SH-SY5Y (cell line): Measurements from ENCODE around the gene MDGA2.

ENCODE experiments used
- GATA2 ChIP-seq: IDR thresholded peaks from 2 replicates; pipeline ENCODE4 v1.6.1; 2011; ENCODE audit warnings: mild to moderate bottlenecking, low read depth, low read length
- GATA3 ChIP-seq: IDR thresholded peaks from 2 replicates; pipeline ENCODE4 v1.6.1; 2011; ENCODE audit warnings: low read depth, mild to moderate bottlenecking, low read length, moderate library complexity

Gene MDGA2

DNA sequence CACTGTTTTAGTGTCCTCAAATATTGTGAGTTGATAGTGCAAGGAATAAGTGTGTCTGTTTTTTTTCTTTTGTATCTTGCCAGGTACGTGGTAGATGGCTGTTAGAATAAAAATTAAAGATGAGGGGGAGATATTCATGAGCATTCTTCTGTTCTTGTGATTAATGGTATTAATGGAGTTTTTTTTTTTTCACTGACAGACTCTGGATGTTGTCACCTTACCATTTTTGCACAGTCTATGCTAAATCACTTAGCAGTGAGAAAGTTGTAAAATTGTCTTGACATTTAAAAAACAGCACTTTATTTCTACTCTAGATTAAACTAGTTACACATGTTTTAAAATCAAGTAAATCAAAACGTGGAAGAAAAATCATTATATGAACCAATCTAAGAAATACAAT, 204.3 kb downstream of the MDGA2 start:
- no peak for TF ChIP-seq GATA3
- no peak for TF ChIP-seq GATA2

DNA sequence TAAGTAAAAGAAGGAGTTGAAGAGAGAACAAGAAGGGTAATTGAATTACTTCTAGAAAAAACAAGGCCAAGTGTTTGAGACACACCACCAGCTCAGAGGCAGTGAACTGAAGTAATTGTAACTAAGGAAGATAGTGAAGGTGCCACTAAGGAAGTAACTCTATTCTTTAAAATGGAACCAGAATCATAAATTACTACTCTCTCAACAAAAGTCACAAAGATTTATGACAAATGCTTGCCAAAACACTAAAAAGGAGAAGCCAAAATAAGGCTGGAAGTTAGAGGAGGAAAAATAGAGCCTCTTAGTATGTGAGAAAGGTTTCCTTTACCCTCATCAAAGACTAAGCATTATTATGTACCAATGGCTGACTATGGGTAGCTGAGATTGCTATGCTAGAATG, 208.5 kb downstream of the MDGA2 start:
- TF ChIP-seq GATA2, result no peak
- no peak for TF ChIP-seq GATA3

DNA sequence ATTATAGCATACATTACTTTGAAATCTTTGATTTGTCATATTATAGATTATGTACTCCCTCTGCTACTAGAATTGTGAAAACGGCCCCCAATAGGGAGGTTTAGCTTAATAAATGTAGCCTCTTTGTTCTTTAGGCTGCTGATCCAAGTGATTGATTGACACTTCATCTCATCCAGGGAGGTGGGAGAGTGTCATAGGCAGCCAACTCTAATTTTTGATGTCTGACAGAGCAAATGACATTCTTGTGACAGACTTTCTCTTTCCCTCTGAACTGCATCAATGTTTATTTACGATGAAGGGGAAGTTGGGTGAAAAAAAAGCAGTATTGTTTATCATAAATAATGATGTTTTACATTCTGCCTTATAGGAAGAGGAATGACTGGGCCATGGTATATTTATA, 221.4 kb downstream of the MDGA2 start:
- TF ChIP-seq GATA2, result no peak
- no peak for TF ChIP-seq GATA3

DNA sequence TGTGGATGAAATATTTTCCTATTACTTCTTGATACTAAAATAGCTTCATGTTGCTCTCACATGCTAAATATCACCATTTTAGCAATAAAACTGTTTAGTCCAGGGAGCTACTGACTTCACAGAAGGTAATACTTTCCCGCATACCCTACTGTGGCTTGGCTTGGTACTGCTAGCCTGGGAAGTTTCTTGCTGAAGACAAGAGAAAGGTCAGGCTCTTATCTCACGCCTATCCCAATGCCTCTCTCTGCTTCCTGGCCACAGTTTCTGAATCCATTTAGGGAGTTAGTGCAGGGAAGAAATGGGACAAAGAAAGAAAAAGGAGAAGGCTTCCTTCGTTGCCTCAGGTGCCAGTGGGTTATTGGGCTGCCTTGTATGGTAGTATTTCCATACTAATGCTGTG, 228.3 kb downstream of the MDGA2 start:
- TF ChIP-seq GATA2, result no peak
- no peak for TF ChIP-seq GATA3

DNA sequence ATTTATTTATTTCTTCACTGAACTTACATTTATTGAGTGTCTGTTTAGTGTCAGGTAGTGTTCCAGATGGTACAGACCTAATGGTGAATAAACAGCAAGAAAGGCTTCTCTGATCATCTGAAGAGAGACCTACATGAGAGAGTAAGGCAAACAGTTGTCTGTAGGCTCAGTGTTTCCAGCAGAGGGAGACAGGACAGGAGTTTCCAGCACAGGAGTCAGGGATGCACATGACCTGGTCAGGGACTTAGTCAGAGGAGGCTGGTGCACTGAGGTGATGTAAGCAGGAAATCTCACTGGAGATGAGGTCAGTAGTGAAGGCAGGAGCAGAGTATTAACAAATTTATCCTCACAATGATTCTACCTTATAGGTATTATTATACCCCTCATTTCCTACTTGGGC, 233.2 kb downstream of the MDGA2 start:
- TF ChIP-seq GATA3, result no peak
- TF ChIP-seq GATA2, result no peak

DNA sequence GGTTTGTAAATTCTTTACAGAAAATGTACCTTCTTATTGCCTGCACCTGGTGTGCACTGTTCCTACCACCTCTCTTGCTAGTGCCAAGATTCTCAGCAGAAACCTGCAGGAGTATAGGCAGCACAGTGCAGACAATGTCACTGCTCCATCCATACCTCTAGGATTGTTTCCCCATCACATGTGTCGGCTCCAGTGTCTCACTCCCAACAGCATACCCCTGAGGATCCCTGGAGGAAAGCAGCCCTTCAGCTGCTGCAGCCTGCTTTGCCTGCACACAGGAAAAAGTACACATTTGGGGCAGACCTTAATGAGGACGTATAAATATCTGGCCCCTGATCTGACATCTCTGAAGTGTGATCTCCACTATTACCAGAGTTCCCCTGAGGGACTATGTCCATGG, 235.5 kb downstream of the MDGA2 start:
- TF ChIP-seq GATA2 (no peak), GATA3 (no peak)

DNA sequence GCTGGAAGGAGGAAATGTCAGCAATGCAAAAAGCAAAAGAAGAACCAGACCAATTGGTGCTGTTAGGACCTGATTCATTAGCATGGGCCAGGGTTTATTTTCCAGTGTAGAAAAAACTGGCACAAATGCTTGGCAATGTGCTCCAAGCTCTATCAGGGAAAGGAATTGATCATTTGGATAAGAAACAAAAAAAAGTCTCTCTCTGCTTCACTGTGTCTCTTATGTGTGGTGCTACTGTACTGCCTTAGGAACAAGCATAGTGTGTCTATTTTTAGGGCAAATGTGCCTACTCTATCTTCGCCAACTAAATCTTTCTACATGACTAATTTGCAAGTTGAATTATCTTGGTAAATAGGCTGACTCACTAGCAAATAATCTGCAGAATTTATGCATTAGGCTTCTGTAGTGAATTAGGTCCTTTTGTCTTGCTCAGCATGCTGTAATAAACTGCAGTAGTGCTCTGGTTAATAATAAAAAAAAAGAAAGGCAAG, 236.7 kb downstream of the MDGA2 start:
- TF ChIP-seq GATA2 (no peak), GATA3 (no peak)

DNA sequence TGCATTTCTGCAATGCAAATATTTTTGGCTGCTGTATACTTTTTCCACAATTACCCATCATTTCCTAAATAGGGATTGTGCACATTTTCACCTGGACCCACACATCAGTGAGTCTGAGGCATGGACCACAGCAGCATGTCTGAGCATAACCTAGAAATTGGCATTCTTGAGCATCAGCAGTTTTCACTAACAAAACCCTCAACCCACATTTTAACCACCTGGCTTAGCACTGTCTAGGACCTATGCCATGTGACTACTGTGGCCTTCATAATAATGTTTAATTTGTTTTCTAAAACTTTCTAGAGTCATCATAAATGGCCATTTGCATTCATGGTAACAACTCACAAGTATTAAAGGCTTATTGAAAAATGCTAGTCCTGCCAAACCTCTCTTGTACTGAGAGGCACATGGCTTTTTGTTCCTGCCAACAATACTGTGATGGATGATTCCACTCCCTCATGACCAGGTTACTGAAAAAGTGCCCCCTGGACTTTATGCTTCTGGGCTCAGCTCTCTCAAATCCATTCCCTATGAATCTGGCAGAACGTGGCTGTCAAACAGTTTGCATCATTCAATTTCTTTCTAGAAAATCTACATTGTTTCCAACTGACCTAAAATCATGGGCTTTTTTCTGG, 240.0 kb downstream of the MDGA2 start:
- TF ChIP-seq GATA2 (no peak), GATA3 (no peak)

DNA sequence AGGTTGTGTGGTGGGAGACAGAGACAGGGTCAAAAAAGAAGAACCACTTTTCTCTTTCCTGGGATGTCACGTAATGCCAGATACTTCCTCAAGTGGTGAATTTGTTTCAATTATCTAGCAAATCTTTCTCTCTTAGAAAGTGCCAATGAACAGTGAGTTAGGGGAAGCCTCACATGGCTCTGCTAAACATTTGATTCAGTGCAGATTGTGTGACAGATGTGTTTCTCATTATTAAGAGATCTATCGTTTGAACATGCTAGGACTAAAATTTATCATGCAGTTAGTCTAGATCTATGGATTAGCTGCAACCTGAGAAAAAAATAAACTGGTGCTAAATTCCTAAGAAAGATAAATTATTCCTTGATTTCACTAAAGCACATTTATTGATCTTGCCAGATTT, 247.8 kb downstream of the MDGA2 start:
- TF ChIP-seq GATA3, result no peak
- TF ChIP-seq GATA2, result no peak

DNA sequence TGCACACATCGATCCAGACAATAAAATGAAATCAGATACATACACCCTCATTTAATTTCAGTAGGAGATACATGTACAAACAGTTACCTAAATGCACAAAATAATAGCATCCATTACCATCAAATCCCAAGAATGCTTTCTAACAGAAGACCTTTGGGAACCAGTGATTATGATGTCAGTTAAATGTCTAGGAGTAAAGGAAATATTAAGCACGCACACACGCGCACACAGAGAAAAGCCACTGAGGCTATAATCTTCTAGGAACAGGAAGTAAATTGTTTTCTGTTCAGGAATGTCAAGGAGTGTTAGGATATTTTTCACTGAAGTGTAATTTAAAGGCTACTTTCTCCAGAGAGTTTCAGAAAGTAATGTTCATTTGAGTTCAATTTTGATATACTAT, 250.1 kb downstream of the MDGA2 start:
- TF ChIP-seq GATA3 (no peak), GATA2 (no peak)

DNA sequence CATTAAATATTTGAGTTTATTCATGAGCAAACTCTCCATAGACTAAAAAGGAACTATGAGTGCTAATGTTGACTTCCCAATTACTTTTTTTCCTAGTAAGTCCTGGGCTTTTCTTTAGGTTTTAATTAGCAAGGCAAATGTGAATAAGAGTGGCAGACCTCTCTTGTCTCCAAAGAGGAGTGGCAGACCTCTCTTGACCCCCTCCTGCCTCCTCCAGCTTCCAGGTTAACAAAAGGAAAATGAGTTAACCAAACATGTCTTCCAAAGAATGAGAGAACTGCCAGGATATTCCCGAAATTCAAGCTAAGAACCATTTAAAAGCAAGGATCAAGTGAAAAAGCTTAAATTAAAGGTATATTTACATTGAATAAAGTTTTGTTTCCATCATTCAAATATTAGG, 253.2 kb downstream of the MDGA2 start:
- no peak for TF ChIP-seq GATA3

DNA sequence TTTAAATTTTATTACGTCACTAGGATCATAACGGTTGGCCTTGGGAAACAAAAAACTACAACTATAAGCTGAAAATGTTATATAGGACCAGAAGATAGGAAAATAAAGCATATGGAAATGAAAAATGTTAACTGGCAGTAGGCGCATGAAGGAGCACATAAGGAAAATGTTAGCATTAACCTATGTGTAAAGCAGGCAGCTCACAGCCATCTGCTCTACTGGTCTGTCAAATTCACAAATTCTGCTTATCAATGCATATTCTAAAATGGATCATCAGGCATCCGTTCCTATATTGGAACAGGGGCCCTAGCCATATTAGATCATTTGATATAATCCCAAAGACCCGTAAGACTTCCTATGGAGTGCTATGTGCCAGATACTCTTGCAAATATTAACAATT, 263.9 kb downstream of the MDGA2 start:
- TF ChIP-seq GATA2, result no peak
- TF ChIP-seq GATA3, result no peak

DNA sequence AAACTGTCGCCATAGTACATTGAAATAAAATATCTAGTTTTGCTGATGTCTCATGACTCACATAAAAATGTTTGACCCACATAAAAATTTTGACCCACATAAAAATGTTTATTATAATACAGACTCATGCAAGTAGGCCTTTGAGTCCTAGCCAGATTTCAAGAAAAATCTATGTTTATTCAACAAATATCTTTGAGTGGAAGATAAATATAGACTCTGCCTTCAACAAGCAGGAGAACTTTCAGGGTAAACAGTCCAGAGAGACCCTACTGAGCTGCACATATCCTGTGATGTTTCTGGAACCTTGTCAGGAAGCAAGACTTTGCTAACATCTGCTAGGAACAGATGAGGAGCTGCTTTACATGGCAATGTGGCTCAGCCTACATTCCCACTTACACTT, 283.1 kb downstream of the MDGA2 start:
- TF ChIP-seq GATA3 (no peak), GATA2 (no peak)

DNA sequence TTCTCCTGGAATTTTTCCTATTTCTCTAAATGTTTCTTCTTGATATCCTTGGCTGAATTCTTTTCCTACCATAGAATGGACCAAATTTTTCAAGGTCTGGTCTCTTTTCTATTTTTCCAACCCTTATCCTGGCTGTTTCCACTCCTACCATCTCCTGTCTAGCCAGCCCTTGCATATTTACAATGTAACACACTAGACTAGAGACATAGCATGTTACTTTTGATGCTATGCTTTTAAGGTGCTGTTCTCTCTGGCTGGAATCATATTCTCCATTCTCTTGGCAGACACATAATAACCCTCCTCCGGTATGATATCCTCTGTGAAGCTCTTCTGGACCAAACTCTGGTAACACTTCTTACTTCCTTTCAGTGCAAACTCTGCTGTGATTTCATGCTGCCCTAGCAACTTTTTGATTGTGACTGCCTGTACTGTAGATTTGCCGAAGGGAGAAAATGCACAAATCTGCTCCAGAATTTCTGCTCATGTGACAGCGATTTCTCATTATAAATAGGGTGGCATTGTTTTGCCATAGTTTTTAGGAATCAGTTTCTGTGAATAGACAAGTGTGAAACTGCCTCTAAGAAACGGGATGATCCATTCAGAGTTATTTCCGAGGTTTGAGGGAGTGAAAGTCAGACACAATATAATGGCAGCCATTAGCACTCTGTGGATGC, 284.4 kb downstream of the MDGA2 start:
- TF ChIP-seq GATA2 (no peak), GATA3 (no peak)

DNA sequence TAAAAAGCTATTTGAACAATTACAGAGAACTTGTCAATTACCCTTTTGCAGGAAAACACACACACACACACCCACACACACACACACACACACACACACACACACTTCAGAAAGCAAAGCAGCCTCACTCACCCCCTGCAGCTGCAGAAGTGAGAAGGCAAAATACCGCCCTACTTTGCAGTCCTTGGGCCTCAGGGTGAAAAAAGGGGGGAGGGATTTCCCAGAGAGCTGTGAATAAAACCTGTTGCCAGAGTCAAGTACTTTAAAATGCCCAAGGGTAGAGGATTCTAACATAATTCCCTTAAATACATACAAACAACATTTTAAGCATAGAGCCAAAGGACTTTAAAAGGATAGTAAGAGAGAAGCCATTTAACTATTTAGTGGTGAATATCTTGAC, 285.9 kb downstream of the MDGA2 start:
- no peak for TF ChIP-seq GATA3
- no peak for TF ChIP-seq GATA2
